ENCODE data around the gene MKNK2. TPM values are rescaled to one million over a fixed set of nuclear protein-coding genes. Genes with fewer than 3 reads are reported as not detected.

MKNK2 gene
- total and polyA plus RNA-seq, 2 donors (not counting 1 experiment from before 2014, with no cell fraction given), result 440 to 777 TPM

DNA sequence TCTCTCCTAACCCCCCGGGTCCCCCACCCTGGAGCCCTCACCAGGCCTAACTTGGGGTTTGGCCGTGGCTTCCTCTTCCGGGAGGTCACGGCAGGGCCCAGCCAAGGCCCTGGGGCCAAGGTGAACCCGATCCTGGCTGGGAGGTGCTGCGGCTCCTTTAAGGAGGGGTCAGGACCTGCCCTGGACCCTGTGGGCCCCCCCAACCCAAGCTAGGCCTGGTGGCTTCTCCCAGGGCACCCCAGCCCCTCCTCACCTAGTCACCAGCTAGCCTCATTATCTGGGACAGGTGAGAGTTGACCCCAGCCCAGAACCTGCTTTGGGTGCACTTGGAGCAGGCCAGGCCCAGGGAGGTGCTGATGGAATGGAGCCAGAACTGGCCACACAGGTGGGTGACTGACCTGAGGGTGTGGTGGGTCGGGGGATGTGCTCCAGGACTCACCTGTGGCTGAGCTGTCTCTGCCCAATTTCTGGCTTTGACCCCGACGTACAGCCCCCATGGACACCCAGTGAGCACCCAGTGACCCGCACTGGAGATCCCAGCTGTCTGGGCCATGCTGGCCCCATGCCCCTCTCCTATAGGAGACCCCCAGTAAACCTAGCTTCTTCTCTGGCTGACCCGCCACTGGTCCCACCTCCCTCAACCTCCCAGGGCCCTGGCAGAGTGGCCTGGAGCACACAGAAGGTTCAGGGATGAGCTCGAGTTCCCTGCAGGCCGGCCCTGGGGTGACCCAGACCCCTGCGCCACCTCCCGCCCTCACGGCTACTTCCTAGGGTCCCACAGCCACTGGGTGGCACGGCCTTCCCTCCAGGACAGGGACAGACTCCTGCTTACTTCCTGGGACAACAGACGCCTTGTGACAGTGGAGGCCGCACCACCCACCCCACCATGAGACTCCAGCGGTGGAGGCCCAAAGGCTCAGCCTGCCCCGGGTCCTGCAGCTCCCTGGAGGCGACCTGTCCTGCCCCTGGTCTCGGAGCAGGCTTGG is 6.7 kb upstream of the MKNK2 start:
- peaks cover 61% of the 10 kb centered on the region for H3K4me1 Mint-ChIP-seq
- Histone ChIP-seq H3K36me3 (replicated peaks in 1 of 2; ENCODE audit: control extremely low read depth in 1 of 2, control insufficient read depth in 1 of 2, extremely low read depth in 1 of 2, insufficient read depth in 2 of 2, low read length in 1 of 2) (no peaks in the 10 kb centered on the region), H2AFZ (ENCODE audit: insufficient read depth, low read depth, low read length, poor library complexity, severe bottlenecking) (no peak overlapping the region), H3K9me3 (ENCODE audit: control extremely low read depth in 1 of 3, control insufficient read depth in 2 of 3, insufficient read depth in 1 of 3, low read length in 2 of 3) (peaks cover 0 to 3% (median 0%) of the 10 kb centered on the region in 3 donors), H4K20me1 (ENCODE audit: control insufficient read depth, insufficient read depth, low read length, poor library complexity, severe bottlenecking) (no peaks in the 10 kb centered on the region), H3K4me3 (ENCODE audit: control extremely low read depth in 1 of 5, extremely low read depth in 1 of 5, insufficient read depth in 1 of 5, low read depth in 2 of 5, low read length in 4 of 5) (no peak overlapping the region), H3K27ac (ENCODE audit: low read length in 2 of 2) (peak overlapping the region; percentile 29 to 99), H3K27me3 (replicated peaks in 1 of 4; ENCODE audit: control extremely low read depth in 1 of 4, control insufficient read depth in 3 of 4, insufficient read depth in 4 of 4, low read length in 3 of 4) (no peaks in the 10 kb centered on the region), H3K4me1 (ENCODE audit: control insufficient read depth in 2 of 2, insufficient read depth in 2 of 2, low read length in 2 of 2) (peaks cover 63 to 88% of the 10 kb centered on the region in 2 donors), H3K79me2 (ENCODE audit: control insufficient read depth, insufficient read depth, low read length) (peaks cover 41% of the 10 kb centered on the region), H3K4me2 (replicated peaks; ENCODE audit: low read depth, low read length, poor library complexity, severe bottlenecking) (peak overlapping the region; percentile 77), H3K9ac (ENCODE audit: low read length) (no peak overlapping the region)
- H3K9me3 Mint-ChIP-seq (ENCODE audit: insufficient read depth), result no peaks in the 10 kb centered on the region
- TF ChIP-seq EZH2 (IDR thresholded peaks at IDR 0.05; ENCODE audit: borderline replicate concordance, insufficient read depth, low read depth, low read length, poor library complexity, severe bottlenecking) (no peak), CTCF (IDR thresholded peaks at IDR 0.05) (no peak)
- CTCF ChIA-PET, result interaction anchor here (1.1 kb wide), 1 partner anchor 39 kb away, joined by 4 read pairs; no protein-coding TSS in a partner anchor
- WGBS (ENCODE audit: insufficient coverage), result 87% methylated on average over 22 of the region's 23 CpGs
- peak overlapping the region; percentile 70 for H3K27ac Mint-ChIP-seq
- no peak for ATAC-seq (ENCODE audit: low read depth)
- intact Hi-C loops (cut with micrococcal nuclease), result no loop called here
- POLR2A ChIA-PET, result interaction anchor here (0.5 to 1.2 kb wide), 5 partner anchors 26 to 38 kb away, joined by 3 to 6 read pairs (median 3); no protein-coding TSS in a partner anchor
- H3K27me3 Mint-ChIP-seq, result no peaks in the 10 kb centered on the region
- H3K4me3 Mint-ChIP-seq, result no peak overlapping the region
- DNase-seq, result no peak

All from B cell (primary cell).